Activated naive CD4-positive, alpha-beta T cell (primary cell): Measurements from ENCODE around the gene TRABD.
"Not testable (repeated sequence)": the region's sequence is repeated elsewhere in the genome, so short reads cannot be mapped to it uniquely, and the experiment has no call there.

Experiments used
- DNase-seq, 4 experiments: peaks; one replicate each; lab custom pipeline; 2025; lab: John Stamatoyannopoulos, UW

TRABD gene

DNA sequence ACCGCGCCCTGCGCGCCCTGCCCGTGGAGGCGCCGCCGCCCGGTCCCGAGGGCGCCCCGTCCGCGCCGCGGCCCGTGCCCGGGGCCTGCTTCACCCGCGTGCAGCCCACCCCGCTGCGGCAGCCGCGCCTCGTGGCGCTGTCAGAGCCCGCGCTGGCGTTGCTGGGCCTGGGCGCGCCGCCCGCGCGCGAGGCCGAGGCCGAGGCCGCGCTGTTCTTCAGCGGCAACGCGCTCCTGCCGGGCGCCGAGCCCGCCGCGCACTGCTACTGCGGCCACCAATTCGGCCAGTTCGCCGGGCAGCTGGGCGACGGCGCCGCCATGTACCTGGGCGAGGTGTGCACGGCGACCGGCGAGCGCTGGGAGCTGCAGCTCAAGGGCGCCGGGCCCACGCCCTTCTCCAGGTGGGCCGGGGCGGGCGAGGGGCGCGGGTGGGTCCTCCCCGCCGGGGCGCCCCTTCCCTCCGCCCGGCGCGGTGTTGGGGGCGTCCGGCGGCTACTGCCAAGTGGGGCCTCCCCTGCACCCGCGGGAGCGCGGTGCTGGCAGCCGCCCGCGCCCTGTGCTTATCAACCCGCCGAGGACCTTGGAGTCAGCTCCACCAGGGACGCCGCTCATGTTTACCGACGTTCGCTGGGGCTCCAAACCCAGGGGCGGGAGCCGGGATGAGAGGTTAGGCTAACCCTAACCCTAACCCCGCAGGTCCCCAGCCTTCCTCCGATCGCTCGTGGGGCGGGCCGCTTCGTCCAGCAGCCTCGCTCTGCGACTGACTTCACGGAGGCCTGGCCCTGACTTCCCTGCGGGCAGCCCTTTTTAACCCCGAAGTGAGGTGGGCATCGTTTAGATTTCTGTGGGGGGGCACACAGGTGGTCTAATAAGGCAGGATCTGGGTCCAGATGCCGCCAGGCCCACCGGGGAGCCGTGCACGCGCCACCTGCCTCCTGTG lies 15.7 kb downstream of the TRABD start:
- DNase-seq = no peak

DNA sequence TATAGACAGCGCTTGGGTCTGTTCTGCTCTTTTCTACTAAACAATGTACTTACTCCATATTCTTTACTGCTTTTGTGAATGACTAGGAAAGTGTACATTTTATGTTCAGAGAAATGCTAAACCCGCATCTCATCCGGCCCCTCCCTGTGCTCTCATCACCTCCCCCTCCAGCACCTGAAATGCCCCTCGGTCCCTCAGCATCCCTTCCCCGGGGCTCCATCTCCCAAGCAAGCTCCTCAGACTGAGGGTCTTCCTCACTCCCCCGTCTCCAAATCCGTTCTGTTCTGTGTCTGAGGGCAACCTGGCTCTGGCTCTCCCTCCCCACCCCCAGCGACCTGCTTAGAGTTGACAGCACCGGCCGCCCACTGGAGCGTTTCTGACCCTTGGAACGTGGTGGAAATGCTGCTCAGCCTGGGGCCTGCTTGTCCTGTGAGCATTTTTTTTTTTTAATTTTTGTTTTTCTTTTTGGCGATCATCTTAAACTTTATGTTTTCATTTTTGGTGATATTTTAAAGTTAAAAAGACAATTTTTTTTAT lies 16.5 kb downstream of the TRABD start:
- no peak for DNase-seq

DNA sequence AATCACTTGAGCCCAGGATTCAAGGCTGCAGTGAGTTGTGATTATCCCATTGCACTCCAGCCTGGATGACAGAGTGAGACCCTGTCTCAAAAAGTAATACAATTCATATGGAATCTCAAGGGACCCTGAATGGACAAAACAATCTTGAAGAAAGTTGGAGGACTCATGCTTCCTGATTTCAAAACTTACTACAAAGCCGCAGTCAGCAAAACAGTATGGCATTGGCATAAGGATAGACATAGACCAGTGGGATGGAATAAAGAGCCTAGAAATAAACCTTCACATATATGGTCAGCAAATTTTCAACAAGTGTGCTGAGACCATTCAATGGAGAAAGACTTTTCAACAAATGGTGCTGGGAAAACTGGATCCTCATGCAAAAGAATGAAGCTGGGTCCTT lies 17.6 kb downstream of the TRABD start:
- no peak for DNase-seq

DNA sequence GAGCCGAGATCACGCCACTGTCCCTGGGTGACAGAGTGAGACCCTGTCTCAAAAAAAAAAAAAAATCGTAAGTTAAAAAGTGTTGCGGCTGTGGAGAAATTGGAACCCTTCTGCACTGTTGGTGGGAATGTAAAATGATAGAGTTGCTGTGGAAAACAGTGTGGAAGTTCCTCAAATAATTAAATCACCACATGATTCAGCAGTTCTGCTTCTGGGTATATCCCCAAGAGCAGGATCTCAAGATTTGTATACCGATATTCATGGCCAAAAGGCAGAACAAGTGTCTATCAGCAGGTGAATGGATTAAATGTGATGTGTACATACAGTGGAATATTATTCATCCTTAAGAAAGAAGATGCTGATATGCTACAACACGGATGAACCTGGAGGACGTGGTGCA lies 18.9 kb downstream of the TRABD start:
- DNase-seq = no peak

DNA sequence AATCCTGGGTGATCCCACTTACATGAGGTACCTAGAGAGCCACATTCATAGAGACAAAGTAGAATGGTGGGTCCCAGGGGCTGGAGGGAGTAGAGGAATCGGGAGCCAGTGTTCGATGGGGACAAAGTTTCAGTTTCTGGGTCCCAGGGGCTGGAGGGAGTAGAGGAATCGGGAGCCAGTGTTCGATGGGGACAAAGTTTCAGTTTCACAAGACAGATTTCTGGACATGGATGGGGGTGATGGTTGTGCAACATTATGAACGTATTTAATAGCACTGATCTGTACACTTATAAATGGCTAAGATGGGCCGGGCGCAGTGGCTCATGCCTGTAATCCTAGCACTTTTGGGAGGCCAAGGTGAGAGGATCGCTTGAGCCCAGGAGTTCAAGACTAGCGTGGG lies 19.3 kb downstream of the TRABD start:
- DNase-seq = not testable (repeated sequence)

DNA sequence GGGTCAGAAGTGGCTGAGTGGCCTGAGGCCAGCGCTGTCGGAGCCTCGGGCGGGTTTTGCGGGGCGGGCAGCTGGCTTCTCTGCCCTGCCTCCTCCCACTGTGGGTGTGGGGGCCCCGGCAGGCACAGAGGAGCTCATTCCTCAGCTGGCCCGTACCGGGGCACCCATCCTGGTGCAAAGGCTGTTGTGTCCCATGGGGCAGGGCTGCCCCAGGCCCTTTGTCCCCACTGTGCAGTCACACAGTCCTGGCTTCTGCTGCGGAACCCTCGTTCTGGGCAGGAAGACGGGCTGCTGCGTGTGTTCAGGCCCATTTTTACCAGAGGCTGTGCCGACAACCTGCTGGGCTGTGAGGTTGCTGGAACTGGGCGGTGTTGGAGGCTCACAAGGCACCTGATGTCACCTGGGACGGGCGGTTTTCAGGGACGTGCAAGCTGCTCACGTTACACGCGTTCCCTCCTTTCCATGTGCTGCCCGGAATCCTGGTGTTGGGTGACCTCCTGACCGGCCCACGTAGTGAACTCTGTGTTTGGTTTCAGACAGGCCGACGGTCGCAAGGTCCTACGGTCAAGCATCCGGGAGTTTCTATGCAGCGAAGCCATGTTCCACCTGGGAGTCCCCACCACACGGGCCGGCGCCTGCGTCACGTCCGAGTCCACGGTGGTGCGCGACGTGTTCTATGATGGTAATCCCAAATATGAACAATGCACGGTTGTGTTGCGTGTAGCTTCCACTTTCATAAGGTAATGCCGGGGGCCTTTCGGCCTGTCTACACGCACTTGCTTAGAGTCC lies 20.3 kb downstream of the TRABD start:
- no peak for DNase-seq

DNA sequence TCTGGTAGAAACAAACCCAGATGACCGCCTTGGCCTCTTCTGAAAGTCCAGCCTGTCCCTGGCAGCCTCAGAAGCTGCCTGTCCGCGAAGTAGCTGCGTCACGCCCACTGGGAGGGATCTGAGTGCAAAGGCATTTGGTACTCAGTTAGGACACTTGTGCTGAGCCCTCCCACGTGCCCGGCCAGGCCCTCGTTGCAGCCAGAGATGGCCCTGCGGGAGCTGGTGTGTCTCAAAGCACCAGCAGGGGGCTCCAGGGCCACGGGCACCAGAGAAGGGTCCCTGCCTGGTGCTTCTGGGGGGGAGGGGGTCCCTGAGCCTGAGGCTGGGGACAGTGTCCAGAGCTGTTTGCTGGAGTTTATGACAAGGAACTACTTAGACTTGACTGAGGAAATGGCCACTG lies 20.9 kb downstream of the TRABD start:
- no peak for DNase-seq

DNA sequence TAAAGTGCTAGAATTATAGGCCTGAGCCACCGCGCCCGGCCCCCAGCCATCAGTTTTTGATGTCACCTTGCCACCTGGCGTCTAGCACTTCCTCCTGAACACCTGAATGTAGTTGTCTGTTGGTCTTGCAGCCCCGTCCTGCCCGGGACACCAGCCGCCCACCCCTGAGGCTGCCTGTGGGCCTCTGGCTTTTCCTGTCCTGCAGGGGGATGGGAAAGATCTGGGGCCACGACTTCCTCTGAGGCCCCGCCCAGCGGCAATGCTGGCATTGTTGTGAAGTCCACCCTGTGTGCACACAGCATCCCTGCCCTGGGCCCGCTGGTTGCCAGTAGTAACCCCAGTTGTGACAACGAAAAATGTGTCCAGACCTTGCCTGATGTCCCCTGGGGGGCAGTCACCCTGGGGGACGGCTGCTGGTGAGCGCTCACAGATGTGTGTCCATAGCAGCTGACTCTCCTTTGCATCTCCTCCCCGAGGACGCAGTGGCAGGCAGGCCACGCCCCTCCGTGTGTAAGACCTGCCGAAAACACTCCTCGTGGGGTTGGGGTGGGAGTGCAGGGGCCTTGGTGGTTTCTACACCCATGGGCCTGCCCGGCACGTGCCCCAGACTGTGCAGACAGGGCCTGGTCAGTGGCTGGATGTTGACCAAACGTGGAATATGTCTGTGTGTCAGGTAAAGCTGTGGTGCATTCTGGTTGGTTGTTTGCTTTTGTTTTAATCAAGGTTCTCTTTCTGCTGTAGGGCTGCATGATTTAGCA lies 21.8 kb downstream of the TRABD start:
- DNase-seq = no peak

DNA sequence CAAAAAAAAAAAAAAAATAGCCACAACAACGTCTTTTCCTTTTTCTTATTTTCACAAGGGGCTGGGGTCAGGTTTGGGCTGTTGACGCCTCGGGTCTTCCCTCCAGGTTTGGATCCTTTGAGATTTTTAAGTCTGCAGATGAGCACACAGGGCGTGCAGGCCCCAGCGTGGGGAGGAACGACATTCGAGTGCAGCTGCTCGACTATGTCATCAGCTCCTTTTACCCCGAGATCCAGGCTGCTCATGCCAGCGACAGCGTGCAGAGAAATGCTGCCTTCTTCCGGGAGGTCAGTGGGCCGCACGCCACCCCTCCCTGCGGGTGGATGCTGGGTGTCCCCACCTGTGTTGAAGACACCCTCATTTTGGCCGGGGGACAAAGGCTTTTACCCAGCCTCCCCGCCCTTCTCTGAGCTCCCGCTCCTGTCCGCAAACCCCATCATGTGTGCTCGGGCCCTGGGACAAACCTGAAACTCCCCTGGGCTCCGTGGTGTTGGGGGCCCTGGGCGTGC lies 22.8 kb downstream of the TRABD start:
- no peak for DNase-seq

DNA sequence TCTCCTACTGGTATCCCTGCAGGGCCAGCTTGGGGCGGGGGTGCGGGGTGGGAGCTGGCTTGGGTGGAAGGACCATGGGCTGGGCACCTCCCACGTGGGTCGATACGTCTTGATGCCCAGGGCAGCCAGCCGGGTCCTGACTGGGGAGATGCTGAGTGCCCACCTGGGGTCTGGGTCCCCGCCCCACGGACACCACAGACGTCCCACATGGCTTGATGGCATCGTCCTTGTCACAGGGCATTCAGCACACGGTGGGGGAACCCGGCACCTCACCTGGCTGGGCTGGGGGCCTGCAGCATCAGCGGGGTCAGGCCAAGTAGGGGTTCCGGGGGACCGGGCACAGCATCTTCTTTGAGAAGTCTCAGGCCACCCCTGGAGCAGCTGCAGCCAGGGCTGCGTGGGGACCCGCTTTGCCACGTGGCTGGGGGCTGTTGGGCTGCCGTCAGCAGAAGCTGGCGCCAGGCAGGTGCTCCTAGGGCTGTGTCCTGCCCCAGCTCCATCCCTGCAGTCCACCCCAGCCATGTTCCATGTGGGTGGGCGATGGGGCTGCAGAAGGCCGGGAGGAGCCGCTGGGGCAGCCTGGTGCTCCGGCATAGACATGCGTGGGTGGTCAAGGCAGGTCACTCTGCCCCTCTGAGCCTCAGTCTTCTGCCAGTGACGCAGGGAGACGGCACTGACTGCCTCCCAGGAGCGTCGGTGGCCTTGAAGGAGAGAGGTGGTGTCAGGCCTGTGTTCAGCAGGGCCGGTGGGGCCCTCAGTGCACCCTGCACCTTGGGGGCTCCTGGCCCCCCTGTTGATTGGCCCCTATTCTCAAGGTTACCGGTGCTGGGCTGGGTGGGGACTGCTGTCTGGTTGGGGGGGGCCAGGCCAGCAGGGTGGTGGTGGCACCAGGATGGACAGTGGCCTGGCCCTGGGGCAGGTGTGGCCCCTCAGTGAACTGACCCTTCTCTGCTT lies 23.5 kb downstream of the TRABD start:
- DNase-seq = no peak

DNA sequence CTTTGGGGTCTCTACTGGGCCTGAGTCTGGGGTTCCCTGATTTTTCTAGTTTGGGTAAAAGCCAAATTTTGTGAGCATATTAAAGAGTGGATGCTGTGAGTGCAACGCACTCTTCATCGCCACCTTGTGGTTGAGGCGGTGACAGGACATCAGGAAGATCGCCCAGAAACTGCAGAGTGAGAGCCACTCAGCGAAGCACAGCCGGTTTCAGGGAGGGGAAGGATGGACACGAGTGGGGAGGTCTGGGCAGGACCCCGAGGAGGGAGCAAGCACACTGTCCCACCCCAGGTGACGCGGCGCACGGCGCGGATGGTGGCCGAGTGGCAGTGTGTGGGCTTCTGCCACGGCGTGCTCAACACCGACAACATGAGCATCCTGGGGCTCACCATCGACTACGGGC lies 24.2 kb downstream of the TRABD start:
- DNase-seq = peak in 3 of 4 experiments; percentile 38 to 60 (median 41)

DNA sequence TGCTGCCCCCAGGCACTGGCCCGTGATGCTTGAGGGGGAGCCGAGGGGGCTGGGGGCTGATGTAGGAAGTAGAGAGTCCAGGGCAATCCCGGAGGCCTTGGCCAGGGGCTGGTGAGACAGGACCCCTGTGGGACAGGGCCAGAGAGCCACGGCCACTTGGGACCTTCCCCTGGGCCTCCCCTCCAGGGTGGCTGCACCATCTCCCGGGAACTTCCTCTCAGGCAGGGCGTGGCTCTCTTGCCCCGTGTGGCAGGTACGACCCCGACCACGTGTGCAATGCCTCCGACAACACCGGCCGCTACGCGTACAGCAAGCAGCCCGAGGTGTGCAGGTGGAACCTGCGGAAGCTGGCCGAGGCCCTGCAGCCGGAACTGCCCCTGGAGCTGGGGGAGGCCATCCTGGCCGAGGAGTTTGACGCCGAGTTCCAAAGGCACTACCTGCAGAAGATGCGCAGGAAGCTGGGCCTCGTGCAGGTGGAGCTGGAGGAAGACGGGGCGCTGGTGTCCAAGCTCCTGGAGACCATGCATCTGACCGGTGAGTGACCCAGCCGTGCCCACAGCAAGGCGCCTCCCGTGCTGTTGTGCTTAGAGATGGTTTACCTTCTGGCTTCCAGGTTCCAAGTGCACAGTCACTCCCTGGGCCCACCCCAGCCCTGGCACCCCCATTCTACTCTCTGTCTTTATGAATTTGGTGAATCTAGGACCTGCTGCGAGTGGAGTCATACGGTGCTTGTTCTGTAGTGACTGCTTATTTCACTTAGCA lies 24.8 kb downstream of the TRABD start:
- no peak for DNase-seq

DNA sequence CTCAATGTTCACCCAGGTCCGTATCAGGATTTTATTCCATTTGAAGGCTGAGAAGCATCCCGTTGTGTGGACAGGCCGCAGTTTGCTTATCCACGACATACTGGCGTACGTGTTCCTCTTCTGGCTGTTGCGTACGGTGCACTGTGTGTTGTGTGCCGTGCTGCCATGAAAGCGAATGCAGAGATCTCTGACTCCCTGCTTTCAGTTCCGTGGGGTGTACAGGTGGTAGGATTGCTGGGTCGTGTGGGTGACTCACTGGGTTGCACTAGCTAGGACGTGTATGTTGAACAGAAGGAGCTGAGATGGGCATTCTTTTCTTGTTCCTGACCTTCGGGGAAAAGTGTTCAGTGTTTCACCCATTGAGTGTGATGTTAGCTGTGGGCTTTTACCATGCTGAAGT lies 25.4 kb downstream of the TRABD start:
- no peak for DNase-seq

DNA sequence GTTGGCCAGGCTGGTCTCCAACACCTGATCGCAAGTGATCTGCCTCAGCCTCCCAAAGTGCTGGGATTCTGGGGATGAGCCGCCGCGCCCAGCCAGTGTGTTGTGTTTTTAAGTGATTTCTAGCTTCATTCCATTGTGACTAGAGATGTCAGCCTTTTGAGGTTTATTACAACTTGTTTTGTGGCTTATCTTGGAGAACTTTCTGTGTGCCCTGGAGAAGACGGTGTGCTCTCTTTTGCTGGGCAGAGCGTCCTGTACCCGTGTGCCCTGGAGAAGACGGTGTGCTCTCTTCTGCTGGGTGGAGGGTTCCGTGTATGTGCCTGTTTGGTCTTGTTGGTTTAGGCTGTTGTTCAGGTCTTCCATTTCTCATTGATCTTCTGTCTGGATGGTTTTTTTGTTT lies 27.6 kb downstream of the TRABD start:
- no peak for DNase-seq

DNA sequence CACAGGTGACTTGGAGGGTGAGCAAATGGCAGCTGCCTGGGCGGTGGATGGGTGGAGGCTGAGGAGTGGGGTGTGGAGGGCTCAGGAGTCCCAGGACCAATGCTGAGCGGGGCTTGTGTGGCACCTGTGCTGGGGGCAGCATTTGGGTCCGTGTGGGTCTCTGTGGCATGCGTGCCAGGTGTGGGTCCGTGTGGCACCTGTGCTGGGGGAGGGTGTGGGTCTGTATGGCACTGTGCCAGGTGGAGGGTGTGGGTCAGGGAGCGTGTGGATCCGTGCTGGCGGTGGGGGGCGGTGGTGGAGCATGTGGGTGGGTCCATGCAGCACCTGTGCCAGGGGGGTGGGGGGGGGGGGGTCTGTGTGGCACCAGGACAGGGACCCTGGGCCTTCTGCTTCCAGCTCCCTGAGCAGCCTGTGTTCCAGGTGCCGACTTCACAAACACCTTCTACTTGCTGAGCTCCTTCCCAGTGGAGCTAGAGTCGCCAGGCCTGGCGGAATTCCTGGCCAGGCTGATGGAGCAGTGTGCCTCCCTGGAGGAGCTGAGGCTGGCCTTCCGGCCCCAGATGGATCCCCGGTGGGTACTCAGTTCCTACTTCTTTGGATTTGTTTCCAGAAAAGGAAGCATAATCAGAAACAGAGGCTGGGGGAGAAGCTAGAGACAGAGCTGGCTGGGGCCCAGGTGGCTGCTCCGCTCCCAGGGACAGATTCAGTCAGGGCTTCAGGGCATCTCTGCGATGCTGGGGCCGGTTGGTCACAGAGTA lies 29.8 kb downstream of the TRABD start:
- no peak for DNase-seq

DNA sequence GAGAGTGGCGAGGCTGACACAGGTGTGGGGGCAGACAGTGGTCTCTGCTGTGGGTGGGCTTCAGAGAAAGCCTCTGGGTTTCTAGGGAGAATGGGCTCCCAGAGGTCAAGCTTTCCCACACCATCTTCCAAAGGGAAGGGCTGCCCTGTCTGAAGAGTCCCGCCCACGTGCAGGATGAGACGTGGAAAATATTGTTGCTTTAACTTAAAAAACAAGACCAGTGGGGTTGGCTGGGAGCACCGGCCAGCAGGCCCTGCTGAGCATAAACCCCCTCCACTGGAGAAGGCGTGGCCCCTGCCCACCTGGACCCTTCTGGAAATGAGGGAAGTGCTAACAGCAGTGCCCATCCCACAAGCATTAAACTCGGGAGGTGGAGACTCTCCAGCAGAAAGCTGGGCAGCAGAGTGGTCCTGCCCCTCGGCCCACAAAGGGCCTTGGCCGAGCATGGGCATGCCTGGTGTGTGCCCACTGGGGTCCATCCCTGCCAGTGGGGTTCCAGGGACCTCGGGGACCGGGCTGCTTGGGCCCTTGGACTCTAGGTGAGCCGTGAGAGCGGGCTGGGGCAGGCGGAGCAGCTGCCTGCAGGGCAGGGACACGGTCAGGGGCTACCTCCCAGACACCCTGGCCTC lies 30.5 kb downstream of the TRABD start:
- DNase-seq = no peak

DNA sequence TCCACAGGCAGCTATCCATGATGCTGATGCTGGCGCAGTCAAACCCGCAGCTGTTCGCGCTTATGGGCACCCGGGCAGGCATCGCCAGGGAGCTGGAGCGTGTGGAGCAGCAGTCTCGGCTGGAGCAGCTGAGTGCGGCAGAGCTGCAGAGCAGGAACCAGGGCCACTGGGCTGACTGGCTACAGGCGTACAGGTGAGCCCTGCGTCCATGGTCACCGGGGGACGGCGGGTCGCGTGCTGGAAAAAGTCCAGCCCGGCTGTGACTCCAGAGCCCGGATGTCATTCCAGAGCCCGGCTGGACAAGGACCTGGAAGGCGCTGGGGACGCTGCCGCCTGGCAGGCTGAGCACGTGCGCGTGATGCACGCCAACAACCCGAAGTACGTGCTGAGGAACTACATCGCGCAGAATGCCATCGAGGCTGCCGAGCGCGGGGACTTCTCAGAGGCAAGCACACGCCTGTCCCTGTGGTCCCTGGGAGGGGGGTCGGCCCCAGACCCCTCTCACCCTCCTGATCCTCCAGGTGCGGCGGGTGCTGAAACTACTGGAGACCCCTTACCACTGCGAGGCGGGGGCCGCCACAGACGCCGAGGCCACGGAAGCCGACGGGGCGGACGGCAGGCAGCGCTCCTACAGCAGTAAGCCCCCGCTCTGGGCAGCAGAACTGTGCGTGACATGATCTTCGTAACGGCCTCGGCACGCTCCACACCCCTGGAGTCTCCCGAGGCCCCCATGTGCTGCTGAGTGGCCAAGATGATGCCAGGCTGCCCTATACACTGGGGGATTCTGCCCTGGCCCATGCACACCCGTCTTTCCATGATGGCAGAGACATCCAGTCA lies 31.2 kb downstream of the TRABD start:
- DNase-seq = no peak
